MM.1S (cell line): Measurements from ENCODE around the gene ATAD3B.
"Not testable (repeated sequence)": the region's sequence is repeated elsewhere in the genome, so short reads cannot be mapped to it uniquely, and the experiment has no call there.

Experiments used
- CTCF ChIP-seq: fragments of 300-600 bp; sonication (generic); IDR thresholded peaks from 2 replicates; pipeline ENCODE4 v1.5.1; 2016; ENCODE audit warnings: antibody characterized with exemption, low read length, mixed read lengths
- EZH2 ChIP-seq: fragments of 300-600 bp; sonication (generic); optimal IDR thresholded peaks from 2 replicates; pipeline ENCODE3; 2017; ENCODE audit warnings: low read depth, mild to moderate bottlenecking, antibody characterized with exemption, low read length, mixed read lengths
- EZH2phosphoT487 ChIP-seq: fragments of 300-600 bp; sonication (generic); IDR thresholded peaks from 2 replicates; pipeline ENCODE4 v1.6.1; 2018; ENCODE audit warnings: antibody characterized with exemption, low read length

- TF ChIP-seq CTCF, EZH2phosphoT487, EZH2: not testable (repeated sequence)
Observed at GRCh38 chr1:1514376-1514775, 42.8 kb downstream of the ATAD3B start.
